Smooth muscle cell (in vitro differentiated cells): Measurements from ENCODE around the gene ANKRD49. TPM values are rescaled to one million over a fixed set of nuclear protein-coding genes. Genes with fewer than 3 reads are reported as not detected.

Experiments used
- DNase-seq: peaks from one replicate; lab custom pipeline; 2025; ENCODE audit not compliant: unreplicated experiment; lab: John Stamatoyannopoulos, UW
- H2AFZ ChIP-seq: fragments of 200-600 bp; sonication (generic); 2 replicates; pipeline ENCODE4 v1.6.0; 2016; ENCODE audit warnings: antibody characterized with exemption, low read depth, mild to moderate bottlenecking
- H3F3A ChIP-seq: fragments of 200-600 bp; sonication (generic); 2 replicates; pipeline ENCODE4 v1.6.0; 2017; ENCODE audit warnings: antibody characterized with exemption, low read depth
- H3K27ac ChIP-seq: fragments of 200-600 bp; sonication (generic); 2 replicates; pipeline ENCODE4 v1.5.1; 2016; ENCODE audit warnings: low read depth, mild to moderate bottlenecking
- H3K27me3 ChIP-seq: fragments of 200-600 bp; sonication (generic); 2 replicates; pipeline ENCODE4 v1.6.1; 2016; ENCODE audit warnings: low read depth, mild to moderate bottlenecking
- H3K36me3 ChIP-seq: fragments of 200-600 bp; sonication (generic); 2 replicates; pipeline ENCODE4 v1.5.1; 2016; ENCODE audit warnings: low read depth
- H3K4me1 ChIP-seq: fragments of 200-600 bp; sonication (generic); 2 replicates; pipeline ENCODE4 v1.5.1; 2016; ENCODE audit warnings: low read depth
- H3K4me2 ChIP-seq: fragments of 200-600 bp; sonication (generic); 2 replicates; pipeline ENCODE4 v1.6.0; 2016; ENCODE audit warnings: mild to moderate bottlenecking
- H3K4me3 ChIP-seq: fragments of 200-600 bp; sonication (generic); 2 replicates; pipeline ENCODE4 v1.5.1; 2016; ENCODE audit warnings: mild to moderate bottlenecking
- H3K79me2 ChIP-seq: fragments of 200-600 bp; sonication (generic); 2 replicates; pipeline ENCODE4 v1.6.0; 2016; ENCODE audit warnings: low read depth, mild to moderate bottlenecking
- H3K9ac ChIP-seq: fragments of 200-600 bp; sonication (generic); 2 replicates; pipeline ENCODE4 v1.6.0; 2016; ENCODE audit warnings: low read depth
- H3K9me3 ChIP-seq: fragments of 200-600 bp; sonication (generic); replicated peaks from 2 replicates; pipeline ENCODE4 v1.5.1; 2016; ENCODE audit warnings: low read depth
- H4K20me1 ChIP-seq: fragments of 200-600 bp; sonication (generic); 2 replicates; pipeline ENCODE4 v1.6.0; 2016; ENCODE audit warnings: low read depth
- WGBS: methylation state at CpG from one replicate; pipeline ENCODE4 v1.1.7; 2016; ENCODE audit warnings: low lambda C conversion rate; 5-methylcytosine and 5-hydroxymethylcytosine counted together
- polyA plus RNA-seq: library from polyadenylated mRNA; unstranded; fragments of >200 nt; fragmentation: Nextera tagmentation; extraction: Ambion mirVana; gene quantifications from 2 replicates; pipeline ENCODE4 v1.2.1, GENCODE V29; 2016
- total RNA-seq: library from RNA; depleted of rRNA; stranded (reverse); fragments of >200 nt; gene quantifications from 2 replicates; pipeline ENCODE4 v1.2.3, GENCODE V29; 2014
- TF ChIP-seq, protein P1 (sequence below): fragments of 200-600 bp; sonication (generic); IDR thresholded peaks from 2 replicates; pipeline ENCODE4 v1.5.1; 2017; ENCODE audit warnings: borderline replicate concordance, mild to moderate bottlenecking, antibody characterized with exemption; ENCODE audit not compliant: insufficient read depth, poor library complexity, severe bottlenecking

The ANKRD49 gene
- total and polyA plus RNA-seq, 2 experiments from 2014 or later = 13.6 to 20.3 TPM

DNA sequence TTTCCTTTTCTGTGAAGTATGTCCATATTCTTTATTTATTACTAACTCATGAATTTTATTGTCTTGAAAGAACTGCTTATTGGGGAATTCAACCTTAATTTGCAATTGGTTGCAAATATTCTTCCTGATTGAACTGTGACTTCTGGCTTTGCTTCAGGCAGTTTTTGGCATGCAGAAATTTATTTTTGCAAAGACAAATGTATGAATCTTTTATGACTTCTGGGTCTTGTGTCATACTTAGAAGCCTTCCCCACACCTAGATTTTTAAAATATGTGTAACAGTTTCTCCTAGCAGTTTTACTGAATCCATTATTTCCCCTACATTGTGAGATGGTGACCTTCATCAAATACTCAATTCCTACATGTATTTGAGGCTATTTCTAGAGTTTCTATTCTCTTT is 12.4 kb upstream of the ANKRD49 start:
- TF ChIP-seq, protein P1, sequence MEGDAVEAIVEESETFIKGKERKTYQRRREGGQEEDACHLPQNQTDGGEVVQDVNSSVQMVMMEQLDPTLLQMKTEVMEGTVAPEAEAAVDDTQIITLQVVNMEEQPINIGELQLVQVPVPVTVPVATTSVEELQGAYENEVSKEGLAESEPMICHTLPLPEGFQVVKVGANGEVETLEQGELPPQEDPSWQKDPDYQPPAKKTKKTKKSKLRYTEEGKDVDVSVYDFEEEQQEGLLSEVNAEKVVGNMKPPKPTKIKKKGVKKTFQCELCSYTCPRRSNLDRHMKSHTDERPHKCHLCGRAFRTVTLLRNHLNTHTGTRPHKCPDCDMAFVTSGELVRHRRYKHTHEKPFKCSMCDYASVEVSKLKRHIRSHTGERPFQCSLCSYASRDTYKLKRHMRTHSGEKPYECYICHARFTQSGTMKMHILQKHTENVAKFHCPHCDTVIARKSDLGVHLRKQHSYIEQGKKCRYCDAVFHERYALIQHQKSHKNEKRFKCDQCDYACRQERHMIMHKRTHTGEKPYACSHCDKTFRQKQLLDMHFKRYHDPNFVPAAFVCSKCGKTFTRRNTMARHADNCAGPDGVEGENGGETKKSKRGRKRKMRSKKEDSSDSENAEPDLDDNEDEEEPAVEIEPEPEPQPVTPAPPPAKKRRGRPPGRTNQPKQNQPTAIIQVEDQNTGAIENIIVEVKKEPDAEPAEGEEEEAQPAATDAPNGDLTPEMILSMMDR = no peak

DNA sequence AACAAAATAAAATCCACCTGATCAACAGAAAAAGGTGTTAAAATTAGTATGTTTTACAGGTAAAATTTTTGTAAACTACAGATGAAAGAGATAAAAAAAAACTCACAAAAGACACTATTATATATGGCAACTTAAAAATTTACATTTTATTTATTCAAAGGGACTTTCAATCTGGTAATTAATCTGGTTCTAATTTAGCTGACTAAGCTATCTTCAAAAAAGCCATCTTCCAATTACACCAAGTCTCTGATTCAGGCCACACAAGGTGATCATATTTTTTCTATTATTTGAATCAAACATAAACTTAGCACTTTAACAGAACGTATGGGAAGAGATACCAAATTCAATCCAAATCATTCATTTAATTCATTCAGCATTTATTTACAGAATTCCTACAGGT is 7.7 kb upstream of the ANKRD49 start:
- no peak overlapping the region for H3K27ac ChIP-seq
- no peaks in the 10 kb centered on the region for H3F3A ChIP-seq
- no peak overlapping the region for H3K4me2 ChIP-seq
- WGBS = 97% methylated on average over 1 of the region's 1 CpG
- no peak overlapping the region for H3K9ac ChIP-seq
- no peak for DNase-seq
- no peaks in the 10 kb centered on the region for H3K4me1 ChIP-seq
- H3K79me2 ChIP-seq = no peaks in the 10 kb centered on the region
- TF ChIP-seq, protein P1 = no peak
- peaks cover 11% of the 10 kb centered on the region for H3K36me3 ChIP-seq
- H3K4me3 ChIP-seq = no peak overlapping the region
- no peaks in the 10 kb centered on the region for H4K20me1 ChIP-seq
- H3K9me3 ChIP-seq = no peaks in the 10 kb centered on the region
- H3K27me3 ChIP-seq = no peaks in the 10 kb centered on the region
- H2AFZ ChIP-seq = no peak overlapping the region

More for the DNA sequence above, 12.4 kb upstream of the ANKRD49 start:
- no peak overlapping the region for H3K4me3 ChIP-seq
- no peak overlapping the region for H2AFZ ChIP-seq
- no peaks in the 10 kb centered on the region for H3K36me3 ChIP-seq
- no peaks in the 10 kb centered on the region for H4K20me1 ChIP-seq
- DNase-seq = no peak
- H3K9ac ChIP-seq = no peak overlapping the region
- no peaks in the 10 kb centered on the region for H3K79me2 ChIP-seq
- no peaks in the 10 kb centered on the region for H3K9me3 ChIP-seq
- H3F3A ChIP-seq = no peaks in the 10 kb centered on the region
- no peaks in the 10 kb centered on the region for H3K4me1 ChIP-seq
- no peaks in the 10 kb centered on the region for H3K27me3 ChIP-seq
- no peak overlapping the region for H3K27ac ChIP-seq
- H3K4me2 ChIP-seq = no peak overlapping the region

DNA sequence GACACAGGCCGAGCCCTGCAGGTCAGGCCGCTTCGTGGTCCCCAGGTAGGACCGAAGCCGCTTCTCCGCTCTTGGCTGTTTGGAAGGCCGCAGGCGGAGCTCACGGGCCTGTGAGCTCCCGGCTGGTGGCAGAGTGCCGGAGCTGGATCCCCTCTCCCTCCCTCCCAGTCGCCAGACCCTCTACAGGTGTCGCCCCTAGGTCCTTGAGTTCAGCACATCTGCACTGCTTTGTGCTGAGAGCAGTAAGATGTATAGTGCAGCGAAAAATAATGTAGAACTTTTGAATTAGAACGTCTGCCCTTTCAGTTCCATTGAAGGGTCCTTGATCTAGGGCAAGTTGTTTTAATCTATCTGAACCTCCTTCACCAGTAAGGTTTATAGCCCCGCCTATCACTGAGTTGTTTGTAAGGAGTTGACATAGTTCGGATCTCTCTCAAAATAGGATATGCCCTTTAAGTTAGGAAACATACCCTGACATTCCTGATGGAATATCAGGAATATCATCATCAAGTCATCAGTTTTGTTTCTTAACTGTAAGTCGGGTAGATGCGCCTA is 419 bp downstream of the ANKRD49 start:
- Histone ChIP-seq H2AFZ (peak overlapping the region; percentile 82), H3K27ac (peak overlapping the region; percentile 84), H3K4me2 (peak overlapping the region; percentile 86), H3K9me3 (no peaks in the 10 kb centered on the region), H3K9ac (peak overlapping the region; percentile 91), H3K4me3 (peak overlapping the region; percentile 76), H3K4me1 (peaks cover 16% of the 10 kb centered on the region), H3F3A (no peaks in the 10 kb centered on the region), H3K79me2 (peaks cover 24% of the 10 kb centered on the region), H4K20me1 (no peaks in the 10 kb centered on the region), H3K27me3 (no peaks in the 10 kb centered on the region), H3K36me3 (peaks cover 21% of the 10 kb centered on the region)
- TF ChIP-seq, protein P1 = no peak
- 7% methylated on average over 19 of the region's 19 CpGs for WGBS
- no peak for DNase-seq

GRCh38 chr11:94500181-94500580 is 6.4 kb downstream of the ANKRD49 start:
- Histone ChIP-seq H3K4me2 (no peak overlapping the region), H3F3A (no peaks in the 10 kb centered on the region), H2AFZ (no peak overlapping the region), H3K9ac (no peak overlapping the region), H3K4me3 (no peak overlapping the region), H4K20me1 (no peaks in the 10 kb centered on the region), H3K36me3 (peaks cover 19% of the 10 kb centered on the region), H3K9me3 (no peaks in the 10 kb centered on the region), H3K4me1 (no peaks in the 10 kb centered on the region), H3K27ac (no peak overlapping the region), H3K79me2 (peaks cover 4% of the 10 kb centered on the region), H3K27me3 (no peaks in the 10 kb centered on the region)
- WGBS = 74% methylated on average over 2 of the region's 2 CpGs
- no peak for DNase-seq
- TF ChIP-seq, protein P1 = no peak
